Measurements from ENCODE around the gene BICDL1.

- no peak for TF ChIP-seq EZH2 (IDR thresholded peaks at IDR 0.05; ENCODE audit: insufficient read depth, poor library complexity, severe bottlenecking)
- no peak for TF ChIP-seq EZH2phosphoT487 (IDR thresholded peaks at IDR 0.05; ENCODE audit: insufficient read depth, low read depth)
These were observed 143.9 kb downstream of the BICDL1 start for GRCh38 chr12:120132863-120133385.

Measured in GM23248 (cell line).